NB4 (cell line): ENCODE measurements around the gene SRGAP1.

Source experiments
- DNase-seq: peaks from one replicate; pipeline ENCODE4 v3.0.0; 2010; ENCODE audit warnings: low read depth
- H3K4me3 ChIP-seq: one replicate; pipeline ENCODE4 v1.5.1; 2011; ENCODE audit warnings: mild to moderate bottlenecking, low read depth, low read length, moderate library complexity
- CTCF ChIP-seq: IDR thresholded peaks from one replicate; pipeline ENCODE4 v1.5.1; 2012; ENCODE audit warnings: low read depth, low read length
- MAX ChIP-seq: IDR thresholded peaks from 2 replicates; pipeline ENCODE4 v1.6.1; 2011; ENCODE audit warnings: low read depth, low read length
- MYC ChIP-seq: IDR thresholded peaks from 2 replicates; pipeline ENCODE4 v1.6.1; 2011; ENCODE audit warnings: low read depth, low read length
- POLR2A ChIP-seq: IDR thresholded peaks from 2 replicates; pipeline ENCODE4 v1.6.1; 2011; ENCODE audit warnings: mild to moderate bottlenecking; ENCODE audit not compliant: insufficient read length; ENCODE audit errors: extremely low read depth

Gene SRGAP1

DNA sequence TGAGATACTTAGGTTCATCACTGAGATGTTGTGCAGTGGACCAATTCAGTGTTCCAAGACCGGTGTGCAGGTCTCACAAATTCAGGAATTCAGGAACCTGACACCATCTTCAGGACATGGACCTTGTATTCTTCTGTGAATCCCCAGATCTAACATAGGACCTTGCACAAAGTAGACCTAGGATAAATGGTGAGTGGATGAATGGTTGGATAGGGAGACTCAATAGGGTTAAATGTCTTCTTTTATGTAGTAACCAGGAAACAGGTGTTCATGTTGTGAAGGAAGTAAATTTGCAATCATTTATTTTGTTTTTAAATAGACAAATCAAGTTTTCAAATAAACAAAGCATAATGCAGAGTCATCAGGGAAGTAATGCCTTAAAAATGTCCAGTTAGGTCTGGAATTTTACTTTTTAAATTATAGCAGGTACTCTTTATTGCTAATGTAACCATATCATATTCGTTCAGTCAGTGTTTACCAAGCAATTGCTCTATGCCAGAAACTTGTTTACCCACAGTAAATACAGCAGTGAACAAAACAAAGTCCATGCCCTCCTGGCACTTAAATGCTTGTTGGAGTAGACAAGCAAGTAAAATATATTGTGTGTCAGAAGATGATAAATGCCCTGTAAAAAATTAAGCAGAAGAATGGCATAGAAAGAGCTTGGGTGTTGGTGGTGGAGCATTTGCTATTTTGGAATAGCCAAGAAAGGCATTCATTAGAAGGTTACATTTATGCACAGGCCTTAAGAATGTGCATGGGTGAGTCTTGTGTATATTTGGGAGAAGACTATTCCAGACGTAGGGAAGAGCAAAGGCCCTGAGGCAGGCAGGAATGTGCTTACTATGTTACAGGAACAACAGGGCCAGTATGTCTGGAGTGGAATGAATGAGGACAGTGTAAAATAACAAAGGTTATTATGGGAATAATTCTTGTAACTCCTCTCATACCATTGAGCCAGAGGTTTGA, 38.5 kb upstream of the SRGAP1 start:
- TF ChIP-seq MAX (no peak), MYC (no peak), POLR2A (no peak), CTCF (no peak)
- no peak for DNase-seq
- H3K4me3 ChIP-seq: no peak overlapping the region

DNA sequence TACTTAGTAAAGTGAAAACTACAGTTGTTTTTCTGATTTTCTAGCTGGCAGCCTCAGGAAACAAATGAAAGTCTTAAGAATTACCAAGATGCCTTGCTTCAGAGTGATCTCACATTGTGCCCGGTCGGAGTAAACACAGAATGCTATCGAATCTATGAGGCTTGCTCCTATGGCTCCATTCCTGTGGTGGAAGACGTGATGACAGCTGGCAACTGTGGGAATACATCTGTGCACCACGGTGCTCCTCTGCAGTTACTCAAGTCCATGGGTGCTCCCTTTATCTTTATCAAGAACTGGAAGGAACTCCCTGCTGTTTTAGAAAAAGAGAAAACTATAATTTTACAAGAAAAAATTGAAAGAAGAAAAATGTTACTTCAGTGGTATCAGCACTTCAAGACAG, 35.9 kb upstream of the SRGAP1 start:
- H3K4me3 ChIP-seq: no peak overlapping the region
- no peak for TF ChIP-seq POLR2A
- no peak for TF ChIP-seq CTCF
- TF ChIP-seq MAX: no peak
- TF ChIP-seq MYC: no peak
- no peak for DNase-seq

- DNase-seq: no peak
- no peak overlapping the region for H3K4me3 ChIP-seq
- no peak for TF ChIP-seq MYC
These were observed 34.9 kb upstream of the SRGAP1 start for GRCh38 chr12:63809566-63809965.

DNA sequence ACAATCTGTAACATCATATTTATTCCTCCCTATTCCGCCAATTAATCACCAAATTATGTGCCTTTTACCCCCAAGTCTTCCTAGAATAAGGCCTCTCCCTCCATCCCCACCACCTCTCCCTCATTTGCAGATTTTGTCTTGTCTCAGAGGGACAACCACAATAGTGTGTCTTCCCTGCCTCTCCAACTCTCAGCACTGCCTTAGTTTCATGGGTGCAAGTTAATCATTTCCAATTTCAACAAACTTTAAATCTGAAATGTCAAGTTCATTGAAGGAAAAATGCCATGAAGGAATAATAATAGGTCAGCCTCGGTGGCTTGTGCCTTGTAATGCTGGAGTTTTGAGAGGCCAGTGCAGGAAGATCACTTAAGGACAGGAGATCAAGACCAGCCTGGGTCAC, 33.2 kb upstream of the SRGAP1 start:
- no peak for DNase-seq
- no peak for TF ChIP-seq POLR2A
- TF ChIP-seq MYC: no peak
- no peak for TF ChIP-seq MAX
- no peak for TF ChIP-seq CTCF
- no peak overlapping the region for H3K4me3 ChIP-seq

- DNase-seq: no peak
These were observed 32.7 kb upstream of the SRGAP1 start for GRCh38 chr12:63811755-63812154.

More at GRCh38 chr12:63811755-63812154, 32.7 kb upstream of the SRGAP1 start:
- H3K4me3 ChIP-seq: no peak overlapping the region
- TF ChIP-seq MYC (no peak), POLR2A (no peak), MAX (no peak), CTCF (no peak)
